ENCODE results near the gene SLC30A1. TPM values are rescaled to one million over a fixed set of nuclear protein-coding genes. Genes with fewer than 3 reads are reported as not detected.

The SLC30A1 gene
- total RNA-seq, 1 donor from 2014 or later = 18.2 TPM

- H3K9me3 Mint-ChIP-seq (ENCODE audit: low read depth) = peaks cover 8% of the 10 kb centered on the region
- TF ChIP-seq CTCF (IDR thresholded peaks at IDR 0.05) = no peak
- H3K27me3 Mint-ChIP-seq (ENCODE audit: low read depth) = no peaks in the 10 kb centered on the region
- no peaks in the 10 kb centered on the region for H3K4me1 Mint-ChIP-seq (ENCODE audit: low read depth)
- no peak overlapping the region for H3K27ac Mint-ChIP-seq (ENCODE audit: unreplicated experiment)
- DNase-seq (ENCODE audit: low spot score) = no peak
- no peak overlapping the region for H3K4me3 Mint-ChIP-seq (ENCODE audit: unreplicated experiment)
- no peaks in the 10 kb centered on the region for H3K36me3 Mint-ChIP-seq (ENCODE audit: low read depth)
Observed at GRCh38 chr1:211598514-211598913, 19.6 kb upstream of the SLC30A1 start.

- Mint-ChIP-seq H3K4me1 (ENCODE audit: low read depth) (peaks cover 17% of the 10 kb centered on the region), H3K9me3 (ENCODE audit: low read depth) (peaks cover 8% of the 10 kb centered on the region), H3K27ac (ENCODE audit: unreplicated experiment) (no peak overlapping the region), H3K36me3 (ENCODE audit: low read depth) (no peaks in the 10 kb centered on the region), H3K27me3 (ENCODE audit: low read depth) (no peaks in the 10 kb centered on the region), H3K4me3 (ENCODE audit: unreplicated experiment) (no peak overlapping the region)
- no peak for TF ChIP-seq CTCF (IDR thresholded peaks at IDR 0.05)
- DNase-seq (ENCODE audit: low spot score) = no peak
Observed at GRCh38 chr1:211596418-211597181, 17.6 kb upstream of the SLC30A1 start.

GRCh38 chr1:211595419-211595818, 16.5 kb upstream of the SLC30A1 start:
- Mint-ChIP-seq H3K27me3 (ENCODE audit: low read depth) (no peaks in the 10 kb centered on the region), H3K4me1 (ENCODE audit: low read depth) (peaks cover 27% of the 10 kb centered on the region), H3K9me3 (ENCODE audit: low read depth) (peaks cover 5% of the 10 kb centered on the region), H3K27ac (ENCODE audit: unreplicated experiment) (no peak overlapping the region), H3K4me3 (ENCODE audit: unreplicated experiment) (no peak overlapping the region), H3K36me3 (ENCODE audit: low read depth) (no peaks in the 10 kb centered on the region)
- TF ChIP-seq CTCF (IDR thresholded peaks at IDR 0.05) = no peak
- DNase-seq (ENCODE audit: low spot score) = no peak

- Mint-ChIP-seq H3K9me3 (ENCODE audit: low read depth) (no peaks in the 10 kb centered on the region), H3K27ac (ENCODE audit: unreplicated experiment) (peak overlapping the region; percentile 96), H3K27me3 (ENCODE audit: low read depth) (no peaks in the 10 kb centered on the region), H3K36me3 (ENCODE audit: low read depth) (no peaks in the 10 kb centered on the region), H3K4me1 (ENCODE audit: low read depth) (peaks cover 35% of the 10 kb centered on the region), H3K4me3 (ENCODE audit: unreplicated experiment) (peak overlapping the region; percentile 55)
- no peak for TF ChIP-seq CTCF (IDR thresholded peaks at IDR 0.05)
- no peak for DNase-seq (ENCODE audit: low spot score)
Observed at GRCh38 chr1:211591980-211592493, 13.1 kb upstream of the SLC30A1 start.

- Mint-ChIP-seq H3K36me3 (ENCODE audit: low read depth) (no peaks in the 10 kb centered on the region), H3K27me3 (ENCODE audit: low read depth) (no peaks in the 10 kb centered on the region), H3K4me1 (ENCODE audit: low read depth) (peaks cover 35% of the 10 kb centered on the region), H3K9me3 (ENCODE audit: low read depth) (no peaks in the 10 kb centered on the region), H3K4me3 (ENCODE audit: unreplicated experiment) (no peak overlapping the region), H3K27ac (ENCODE audit: unreplicated experiment) (peak overlapping the region; percentile 13)
- no peak for TF ChIP-seq CTCF (IDR thresholded peaks at IDR 0.05)
- no peak for DNase-seq (ENCODE audit: low spot score)
Observed at GRCh38 chr1:211589782-211590721, 11.1 kb upstream of the SLC30A1 start.

Measured in chondrocyte (in vitro differentiated cells).